SK-N-SH (cell line): ENCODE data around the gene AFG3L2.

Experiments
- CHD2 ChIP-seq: fragments of 150-350 bp; IDR thresholded peaks from 2 replicates; pipeline ENCODE4 v1.6.1; 2018; ENCODE audit warnings: low read length; ENCODE audit not compliant: partially characterized antibody
- CTCF ChIP-seq: fragments of 200-600 bp; sonication (generic); IDR thresholded peaks from 2 replicates; pipeline ENCODE4 v1.6.1; 2017; ENCODE audit warnings: antibody characterized with exemption, mild to moderate bottlenecking, moderate library complexity
- ELF1 ChIP-seq: IDR thresholded peaks from 2 replicates; pipeline ENCODE4 v1.4.0; 2012
- EP300 ChIP-seq, 2 experiments: IDR thresholded peaks; 2 replicates each; pipeline versions ENCODE4 v1.4.0 to v1.6.1; 2012; ENCODE audit warnings: borderline replicate concordance in 1 of 2, low read depth in 1 of 2, low read length in 1 of 2
- FOXM1 ChIP-seq: IDR thresholded peaks from 2 replicates; pipeline ENCODE4 v1.4.0; 2012; ENCODE audit warnings: low read depth, mild to moderate bottlenecking
- GABPA ChIP-seq: IDR thresholded peaks from 2 replicates; pipeline ENCODE4 v1.4.0; 2012; ENCODE audit warnings: low read depth, mild to moderate bottlenecking
- MEF2A ChIP-seq: IDR thresholded peaks from 2 replicates; pipeline ENCODE4 v1.4.0; 2012; ENCODE audit warnings: low read depth, borderline replicate concordance
- MXI1 ChIP-seq: IDR thresholded peaks from 2 replicates; pipeline ENCODE4 v1.6.1; 2012; ENCODE audit warnings: mild to moderate bottlenecking, low read depth, low read length, improper control_type of control experiment
- POLR2AphosphoS5 ChIP-seq: IDR thresholded peaks from 2 replicates; pipeline ENCODE4 v1.6.1; 2012; ENCODE audit warnings: low read depth, low read length
- REST ChIP-seq: IDR thresholded peaks from 2 replicates; pipeline ENCODE4 v1.6.1; 2012; ENCODE audit warnings: mild to moderate bottlenecking, low read depth, low read length, moderate library complexity
- TEAD4 ChIP-seq: IDR thresholded peaks from 2 replicates; pipeline ENCODE4 v1.4.0; 2012; ENCODE audit warnings: mild to moderate bottlenecking, borderline replicate concordance; ENCODE audit not compliant: insufficient read depth
- USF2 ChIP-seq: fragments of 150-350 bp; IDR thresholded peaks from 2 replicates; pipeline ENCODE4 v1.6.1; 2017; ENCODE audit warnings: antibody characterized with exemption, low read length, low read depth, borderline replicate concordance

- no peak for TF ChIP-seq CTCF
- TF ChIP-seq GABPA = no peak
- TF ChIP-seq TEAD4 = no peak
- TF ChIP-seq CHD2 = no peak
- no peak for TF ChIP-seq MXI1
- TF ChIP-seq USF2 = no peak
- TF ChIP-seq MEF2A = no peak
- TF ChIP-seq POLR2AphosphoS5 = no peak
- TF ChIP-seq FOXM1 = no peak
- TF ChIP-seq ELF1 = no peak
- no peak for TF ChIP-seq REST
- TF ChIP-seq EP300 (IDR thresholded peaks at IDR 0.05; ENCODE audit: borderline replicate concordance in 1 of 2, low read depth in 1 of 2, low read length in 1 of 2) = no peak
Observed at GRCh38 chr18:12340945-12341660, 35.9 kb downstream of the AFG3L2 start.
